ENCODE measurements around the gene NFATC2.

The NFATC2 gene

GRCh38 chr20:51445591-51445990 lies 96.9 kb downstream of the NFATC2 start:
- H3K27me3 ChIP-seq (ENCODE audit: insufficient read depth, poor library complexity, severe bottlenecking), result no peaks in the 10 kb centered on the region
- peaks cover 18% of the 10 kb centered on the region for H3K4me1 ChIP-seq (ENCODE audit: insufficient read depth, poor library complexity, severe bottlenecking)
- H3K36me3 ChIP-seq (ENCODE audit: low read depth), result no peaks in the 10 kb centered on the region
- H3K27ac ChIP-seq (ENCODE audit: poor library complexity, severe bottlenecking), result peak overlapping the region; percentile 68
- H3K4me3 ChIP-seq (ENCODE audit: severe bottlenecking), result no peak overlapping the region
- DNase-seq (ENCODE audit: low spot score) (no peak), ATAC-seq (ENCODE audit: low read depth) (no peak)
- TF ChIP-seq CTCF (IDR thresholded peaks at IDR 0.05; ENCODE audit: poor library complexity, severe bottlenecking), result no peak
- H3K9me3 ChIP-seq (ENCODE audit: severe bottlenecking), result no peaks in the 10 kb centered on the region

- H3K36me3 ChIP-seq (ENCODE audit: low read depth), result no peaks in the 10 kb centered on the region
Measured at GRCh38 chr20:51444922-51445438, 97.5 kb downstream of the NFATC2 start.

GRCh38 chr20:51444467-51444866 lies 98.1 kb downstream of the NFATC2 start:
- ATAC-seq (ENCODE audit: low read depth) (no peak), DNase-seq (ENCODE audit: low spot score) (no peak)
- no peaks in the 10 kb centered on the region for H3K36me3 ChIP-seq (ENCODE audit: low read depth)
- H3K4me1 ChIP-seq (ENCODE audit: insufficient read depth, poor library complexity, severe bottlenecking), result peaks cover 18% of the 10 kb centered on the region
- H3K9me3 ChIP-seq (ENCODE audit: severe bottlenecking), result no peaks in the 10 kb centered on the region
- no peak for TF ChIP-seq CTCF (IDR thresholded peaks at IDR 0.05; ENCODE audit: poor library complexity, severe bottlenecking)
- no peak overlapping the region for H3K27ac ChIP-seq (ENCODE audit: poor library complexity, severe bottlenecking)
- H3K27me3 ChIP-seq (ENCODE audit: insufficient read depth, poor library complexity, severe bottlenecking), result no peaks in the 10 kb centered on the region
- H3K4me3 ChIP-seq (ENCODE audit: severe bottlenecking), result no peak overlapping the region

More at GRCh38 chr20:51444922-51445438, 97.5 kb downstream of the NFATC2 start:
- H3K27ac ChIP-seq (ENCODE audit: poor library complexity, severe bottlenecking), result no peak overlapping the region
- DNase-seq (ENCODE audit: low spot score) (no peak), ATAC-seq (ENCODE audit: low read depth) (no peak)
- no peak overlapping the region for H3K4me3 ChIP-seq (ENCODE audit: severe bottlenecking)
- no peaks in the 10 kb centered on the region for H3K27me3 ChIP-seq (ENCODE audit: insufficient read depth, poor library complexity, severe bottlenecking)
- no peak for TF ChIP-seq CTCF (IDR thresholded peaks at IDR 0.05; ENCODE audit: poor library complexity, severe bottlenecking)
- peaks cover 18% of the 10 kb centered on the region for H3K4me1 ChIP-seq (ENCODE audit: insufficient read depth, poor library complexity, severe bottlenecking)
- no peaks in the 10 kb centered on the region for H3K9me3 ChIP-seq (ENCODE audit: severe bottlenecking)

GRCh38 chr20:51442602-51443001 lies 99.9 kb downstream of the NFATC2 start:
- no peaks in the 10 kb centered on the region for H3K9me3 ChIP-seq (ENCODE audit: severe bottlenecking)
- ATAC-seq (ENCODE audit: low read depth), result no peak
- H3K27ac ChIP-seq (ENCODE audit: poor library complexity, severe bottlenecking), result no peak overlapping the region
- peaks cover 15% of the 10 kb centered on the region for H3K4me1 ChIP-seq (ENCODE audit: insufficient read depth, poor library complexity, severe bottlenecking)
- H3K36me3 ChIP-seq (ENCODE audit: low read depth), result no peaks in the 10 kb centered on the region
- DNase-seq (ENCODE audit: low spot score), result no peak
- no peak overlapping the region for H3K4me3 ChIP-seq (ENCODE audit: severe bottlenecking)
- H3K27me3 ChIP-seq (ENCODE audit: insufficient read depth, poor library complexity, severe bottlenecking), result no peaks in the 10 kb centered on the region
- no peak for TF ChIP-seq CTCF (IDR thresholded peaks at IDR 0.05; ENCODE audit: poor library complexity, severe bottlenecking)

- Histone ChIP-seq H3K4me3 (ENCODE audit: severe bottlenecking) (no peak overlapping the region), H3K36me3 (ENCODE audit: low read depth) (no peaks in the 10 kb centered on the region), H3K9me3 (ENCODE audit: severe bottlenecking) (no peaks in the 10 kb centered on the region), H3K27me3 (ENCODE audit: insufficient read depth, poor library complexity, severe bottlenecking) (no peaks in the 10 kb centered on the region), H3K27ac (ENCODE audit: poor library complexity, severe bottlenecking) (no peak overlapping the region), H3K4me1 (ENCODE audit: insufficient read depth, poor library complexity, severe bottlenecking) (no peaks in the 10 kb centered on the region)
- no peak for TF ChIP-seq CTCF (IDR thresholded peaks at IDR 0.05; ENCODE audit: poor library complexity, severe bottlenecking)
- no peak for ATAC-seq (ENCODE audit: low read depth)
- DNase-seq (ENCODE audit: low spot score), result no peak
Measured at GRCh38 chr20:51440589-51440988, 101.9 kb downstream of the NFATC2 start.

Measured in RWPE2 (cell line).